Epithelial cell of prostate (primary cell): Measurements from ENCODE around the gene MAP3K14.

Experiments used
- DNase-seq: peaks from one replicate; pipeline ENCODE4 v3.0.0-alpha.2; 2011; ENCODE audit warnings: low read depth, low spot score
- H3K27ac ChIP-seq: fragments of 450-650 bp; 2 replicates; pipeline ENCODE4 v1.5.1; 2017; ENCODE audit warnings: mild to moderate bottlenecking

Gene MAP3K14

GRCh38 chr17:45287526-45288500, 29.0 kb downstream of the MAP3K14 start:
- H3K27ac ChIP-seq = no peak overlapping the region
- DNase-seq = no peak

- DNase-seq = no peak
- H3K27ac ChIP-seq = no peak overlapping the region
These were observed 30.5 kb downstream of the MAP3K14 start for GRCh38 chr17:45286286-45286685.

- peak overlapping the region; percentile 14 for H3K27ac ChIP-seq
- no peak for DNase-seq
These were observed 32.4 kb downstream of the MAP3K14 start for GRCh38 chr17:45284176-45285140.

- DNase-seq = no peak
- H3K27ac ChIP-seq = peak overlapping the region; percentile 14
These were observed 33.1 kb downstream of the MAP3K14 start for GRCh38 chr17:45283711-45284110.

- H3K27ac ChIP-seq = no peak overlapping the region
- no peak for DNase-seq
These were observed 33.9 kb downstream of the MAP3K14 start for GRCh38 chr17:45282683-45283644.

GRCh38 chr17:45279898-45280297, 36.9 kb downstream of the MAP3K14 start:
- no peak for DNase-seq
- H3K27ac ChIP-seq = no peak overlapping the region

- no peak overlapping the region for H3K27ac ChIP-seq
These were observed 38.8 kb downstream of the MAP3K14 start for GRCh38 chr17:45277992-45278391.

GRCh38 chr17:45277216-45277849, 39.5 kb downstream of the MAP3K14 start:
- no peak overlapping the region for H3K27ac ChIP-seq

More at GRCh38 chr17:45277992-45278391, 38.8 kb downstream of the MAP3K14 start:
- DNase-seq = no peak

GRCh38 chr17:45276031-45276430, 40.8 kb downstream of the MAP3K14 start:
- no peak for DNase-seq
- H3K27ac ChIP-seq = no peak overlapping the region

More at GRCh38 chr17:45277216-45277849, 39.5 kb downstream of the MAP3K14 start:
- DNase-seq = peak; percentile 59

- H3K27ac ChIP-seq = no peak overlapping the region
- no peak for DNase-seq
These were observed 42.8 kb downstream of the MAP3K14 start for GRCh38 chr17:45274033-45274432.

GRCh38 chr17:45273551-45273957, 43.3 kb downstream of the MAP3K14 start:
- no peak overlapping the region for H3K27ac ChIP-seq
- no peak for DNase-seq

- no peak for DNase-seq
- H3K27ac ChIP-seq = no peak overlapping the region
These were observed 45.2 kb downstream of the MAP3K14 start for GRCh38 chr17:45271603-45272002.

GRCh38 chr17:45270828-45271418, 45.9 kb downstream of the MAP3K14 start:
- no peak overlapping the region for H3K27ac ChIP-seq
- no peak for DNase-seq

- DNase-seq = no peak
These were observed 46.9 kb downstream of the MAP3K14 start for GRCh38 chr17:45269912-45270311.

GRCh38 chr17:45267436-45268055, 49.3 kb downstream of the MAP3K14 start:
- no peak overlapping the region for H3K27ac ChIP-seq
- DNase-seq = no peak

More at GRCh38 chr17:45269912-45270311, 46.9 kb downstream of the MAP3K14 start:
- no peak overlapping the region for H3K27ac ChIP-seq

- no peak overlapping the region for H3K27ac ChIP-seq
- no peak for DNase-seq
These were observed 50.4 kb downstream of the MAP3K14 start for GRCh38 chr17:45266372-45266926.

GRCh38 chr17:45265821-45266220, 51.0 kb downstream of the MAP3K14 start:
- no peak overlapping the region for H3K27ac ChIP-seq
- no peak for DNase-seq

GRCh38 chr17:45264988-45265387, 51.8 kb downstream of the MAP3K14 start:
- DNase-seq = no peak
- H3K27ac ChIP-seq = no peak overlapping the region
